ENCODE data around the gene GNG7. TPM values are rescaled to one million over a fixed set of nuclear protein-coding genes. Genes with fewer than 3 reads are reported as not detected.
"Not testable (repeated sequence)": the region's sequence is repeated elsewhere in the genome, so short reads cannot be mapped to it uniquely, and the experiment has no call there.

Gene GNG7
- total RNA-seq, 1 experiment from 2014 or later, result 7.7 TPM

- no peak overlapping the region for H4K8ac ChIP-seq (replicated peaks; ENCODE audit: insufficient read length, low read depth, low read length)
- H3K27ac Mint-ChIP-seq, result no peak overlapping the region; a peak in 1 of 7 replicates
- DNase-seq, result no peak
Measured at GRCh38 chr19:2609389-2610116, 92.9 kb downstream of the GNG7 start.

DNA sequence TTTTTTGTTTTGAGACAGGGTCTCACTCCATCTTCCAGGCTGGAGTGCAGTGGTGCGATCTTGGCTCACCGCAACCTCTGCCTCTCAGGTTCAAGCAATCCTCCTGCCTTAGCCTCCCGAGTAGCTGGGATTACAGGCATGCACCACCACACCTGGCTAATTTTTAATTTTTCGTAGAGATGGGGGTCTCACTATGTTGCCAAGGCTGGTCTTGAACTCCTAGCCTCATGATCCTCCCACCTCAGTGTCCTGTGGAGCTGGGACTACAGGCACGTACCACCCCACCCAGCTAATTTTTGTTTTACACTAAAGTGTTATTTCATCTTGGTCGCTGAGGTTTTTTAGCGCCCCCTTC is 93.5 kb downstream of the GNG7 start:
- not testable (repeated sequence) for H2BK5ac ChIP-seq (ENCODE audit: insufficient read length, low read length); H3K27ac Mint-ChIP-seq; H4K20me1 ChIP-seq (ENCODE audit: control insufficient read depth, insufficient read depth, insufficient read length); H4K91ac ChIP-seq (ENCODE audit: insufficient read length, low read depth, low read length); H2BK20ac ChIP-seq (ENCODE audit: low read depth, low read length, poor library complexity, severe bottlenecking); H3K4me2 ChIP-seq (ENCODE audit: insufficient read depth, insufficient read length, low read length); H3T11ph ChIP-seq (ENCODE audit: low read length); H2BK15ac ChIP-seq (ENCODE audit: low read depth, low read length); H3K18ac ChIP-seq (ENCODE audit: insufficient read length, low read depth, low read length); H3K4me3 Mint-ChIP-seq; H3K27ac ChIP-seq (ENCODE audit: insufficient read length, low read depth, low read length); H4K8ac ChIP-seq (replicated peaks; ENCODE audit: insufficient read length, low read depth, low read length); H2BK12ac ChIP-seq (ENCODE audit: insufficient read length, low read depth, low read length); H3K27me3 ChIP-seq (ENCODE audit: insufficient read depth, low read length); H3K14ac ChIP-seq (ENCODE audit: insufficient read depth, low read length); H3K23ac ChIP-seq (ENCODE audit: insufficient read length, low read depth, low read length); H3K9me3 ChIP-seq (ENCODE audit: control insufficient read depth, low read depth, low read length); H3K9ac ChIP-seq (ENCODE audit: extremely low read depth, insufficient read length, low read length); H3K23me2 ChIP-seq (ENCODE audit: insufficient read length, low read depth, low read length, poor library complexity, severe bottlenecking); DNase-seq; H3K4me1 ChIP-seq (ENCODE audit: insufficient read depth, low read length); H3K79me2 ChIP-seq (ENCODE audit: insufficient read depth, low read length); H2AFZ ChIP-seq (ENCODE audit: low read length); H3K36me3 Mint-ChIP-seq (ENCODE audit: insufficient read depth in 1 of 3, low read depth in 3 of 3); H3K9me3 Mint-ChIP-seq; H3K79me1 ChIP-seq (ENCODE audit: insufficient read depth, low read depth, low read length, poor library complexity, severe bottlenecking); H2BK120ac ChIP-seq (ENCODE audit: low read depth, low read length, poor library complexity, severe bottlenecking); H4K5ac ChIP-seq (ENCODE audit: insufficient read length, low read depth, low read length); H3K56ac ChIP-seq (ENCODE audit: insufficient read length, low read depth, low read length); H2AK5ac ChIP-seq (ENCODE audit: insufficient read length, low read length); H3K4ac ChIP-seq (ENCODE audit: low read depth, low read length)
- Mint-ChIP-seq H3K4me1 (peaks cover 15 to 18% of the 10 kb centered on the region in 2 experiments), H3K27me3 (ENCODE audit: low read depth) (peaks cover 17% of the 10 kb centered on the region)
- no CpG with 5 or more reads among the region's 7 CpGs for WGBS (ENCODE audit: extremely low coverage, insufficient read length, low lambda C conversion rate)

More at GRCh38 chr19:2609389-2610116, 92.9 kb downstream of the GNG7 start:
- Histone ChIP-seq H2BK120ac (ENCODE audit: low read depth, low read length, poor library complexity, severe bottlenecking) (no peak overlapping the region), H3K79me2 (ENCODE audit: insufficient read depth, low read length) (no peaks in the 10 kb centered on the region), H3K4me1 (ENCODE audit: insufficient read depth, low read length) (peaks cover 2% of the 10 kb centered on the region; the same call in 1 of the 2 replicates), H3K14ac (ENCODE audit: insufficient read depth, low read length) (no peak overlapping the region), H3K4me2 (ENCODE audit: insufficient read depth, insufficient read length, low read length) (no peak overlapping the region), H3K18ac (ENCODE audit: insufficient read length, low read depth, low read length) (no peak overlapping the region), H3K4ac (ENCODE audit: low read depth, low read length) (no peak overlapping the region), H3K79me1 (ENCODE audit: insufficient read depth, low read depth, low read length, poor library complexity, severe bottlenecking) (no peaks in the 10 kb centered on the region), H3K27me3 (ENCODE audit: insufficient read depth, low read length) (no peaks in the 10 kb centered on the region), H2BK5ac (ENCODE audit: insufficient read length, low read length) (no peak overlapping the region), H3T11ph (ENCODE audit: low read length) (no peak overlapping the region), H4K5ac (ENCODE audit: insufficient read length, low read depth, low read length) (no peak overlapping the region), H4K20me1 (ENCODE audit: control insufficient read depth, insufficient read depth, insufficient read length) (no peaks in the 10 kb centered on the region), H4K91ac (ENCODE audit: insufficient read length, low read depth, low read length) (no peak overlapping the region), H2BK12ac (ENCODE audit: insufficient read length, low read depth, low read length) (no peak overlapping the region), H3K27ac (ENCODE audit: insufficient read length, low read depth, low read length) (no peak overlapping the region), H3K9me3 (ENCODE audit: control insufficient read depth, low read depth, low read length) (no peaks in the 10 kb centered on the region), H3K56ac (ENCODE audit: insufficient read length, low read depth, low read length) (no peak overlapping the region), H2AFZ (ENCODE audit: low read length) (no peak overlapping the region), H3K9ac (ENCODE audit: extremely low read depth, insufficient read length, low read length) (no peak overlapping the region), H3K23ac (ENCODE audit: insufficient read length, low read depth, low read length) (no peak overlapping the region), H2AK5ac (ENCODE audit: insufficient read length, low read length) (no peak overlapping the region), H3K23me2 (ENCODE audit: insufficient read length, low read depth, low read length, poor library complexity, severe bottlenecking) (peaks cover 5% of the 10 kb centered on the region), H2BK20ac (ENCODE audit: low read depth, low read length, poor library complexity, severe bottlenecking) (no peak overlapping the region), H2BK15ac (ENCODE audit: low read depth, low read length) (no peak overlapping the region)
- peaks cover 22% of the 10 kb centered on the region for H3K27me3 Mint-ChIP-seq (ENCODE audit: low read depth)
- peaks cover 15 to 18% of the 10 kb centered on the region in 2 experiments for H3K4me1 Mint-ChIP-seq
- peaks cover 9 to 14% of the 10 kb centered on the region in 2 experiments for H3K9me3 Mint-ChIP-seq
- H3K36me3 Mint-ChIP-seq (ENCODE audit: insufficient read depth in 1 of 3, low read depth in 3 of 3), result peaks cover 4 to 13% (median 6%) of the 10 kb centered on the region in 3 experiments; a peak in 6 of 7 replicates
- no peak overlapping the region; a peak in 1 of 5 replicates for H3K4me3 Mint-ChIP-seq
- WGBS (ENCODE audit: extremely low coverage, insufficient read length, low lambda C conversion rate), result no CpG with 5 or more reads among the region's 20 CpGs
- TF ChIP-seq CTCF (conservative IDR thresholded peaks at IDR 0.05), result no peak
